CD4-positive, alpha-beta T cell treated with Interleukin-12 subunit alpha and Interleukin-12 subunit beta, for 1 hour (primary cell): ENCODE measurements around the gene SCYL3.
"Not testable (repeated sequence)": the region's sequence is repeated elsewhere in the genome, so short reads cannot be mapped to it uniquely, and the experiment has no call there.

Experiments used
- DNase-seq: peaks from one replicate; pipeline ENCODE4 v3.0.0-alpha.2; 2020

The SCYL3 gene

DNA sequence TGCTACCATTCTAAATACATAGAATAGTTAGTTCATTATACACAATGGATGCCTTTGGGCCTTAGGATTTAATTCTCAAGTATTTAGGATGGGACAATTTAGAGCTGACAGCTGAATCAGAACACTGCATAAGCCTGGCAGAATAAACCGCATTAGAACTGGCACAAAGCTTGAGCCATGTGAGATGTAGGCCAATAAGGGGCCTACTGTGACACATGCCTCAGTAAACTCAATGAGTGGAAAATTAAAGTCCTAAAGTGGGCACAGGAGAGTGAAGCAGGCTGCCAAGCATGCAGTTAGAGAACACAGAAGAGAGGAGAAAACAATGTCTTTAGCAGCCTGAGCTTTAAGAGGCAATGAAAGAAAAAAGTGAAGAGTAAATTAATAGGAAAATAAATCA lies 24.3 kb downstream of the SCYL3 start:
- no peak for DNase-seq

- DNase-seq: no peak
Observed at GRCh38 chr1:169868978-169869377, 24.7 kb downstream of the SCYL3 start.

DNA sequence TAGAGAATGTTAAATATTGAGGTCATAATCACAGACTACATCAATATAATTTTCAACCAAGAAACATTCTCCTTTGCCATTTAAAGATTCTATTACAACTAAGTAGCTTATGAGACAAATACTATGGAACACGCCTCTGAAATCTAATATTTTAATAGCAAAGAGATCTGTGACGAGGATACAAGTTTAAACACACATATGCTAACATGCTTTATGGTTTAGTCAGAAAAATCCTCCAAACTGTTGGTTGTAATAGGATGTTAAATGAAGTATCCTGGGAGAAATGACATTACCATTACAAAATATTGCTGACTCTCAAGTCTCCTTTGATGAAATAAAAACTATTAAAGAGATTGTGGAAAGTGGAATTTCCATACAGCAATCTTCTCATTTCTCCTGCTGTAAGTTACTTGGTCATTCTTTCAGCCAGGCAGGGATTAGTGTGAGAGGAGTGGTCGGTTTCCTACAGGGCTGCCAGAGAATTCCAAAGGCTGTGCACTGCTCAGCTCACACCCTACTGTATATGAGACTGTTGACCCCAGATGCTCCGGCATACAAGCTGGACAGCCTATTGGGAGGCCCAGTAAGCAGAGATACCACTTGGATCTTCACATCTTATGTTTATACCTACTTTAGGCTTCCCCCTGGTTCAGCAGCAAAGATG lies 26.6 kb downstream of the SCYL3 start:
- DNase-seq: no peak

DNA sequence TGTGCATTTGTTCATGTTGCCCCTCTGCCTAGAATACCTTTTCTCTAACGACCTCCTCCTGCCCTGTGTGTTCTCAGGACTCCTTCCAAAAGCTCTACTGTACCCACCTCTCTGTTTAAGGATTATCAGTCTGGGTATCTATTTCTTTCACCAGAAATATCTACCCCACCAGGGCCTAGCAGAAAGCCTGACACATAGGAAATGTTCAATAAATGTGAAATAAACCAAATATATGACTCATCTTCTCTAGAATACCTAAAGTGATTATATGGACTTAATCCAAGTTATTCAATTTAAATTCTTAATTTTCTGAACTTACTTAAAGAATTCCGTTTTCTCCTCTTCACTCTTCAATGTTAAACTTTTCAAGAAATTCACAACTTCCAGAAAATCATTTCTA lies 27.1 kb downstream of the SCYL3 start:
- no peak for DNase-seq

GRCh38 chr1:169864531-169864930 lies 29.2 kb downstream of the SCYL3 start:
- DNase-seq: not testable (repeated sequence)

DNA sequence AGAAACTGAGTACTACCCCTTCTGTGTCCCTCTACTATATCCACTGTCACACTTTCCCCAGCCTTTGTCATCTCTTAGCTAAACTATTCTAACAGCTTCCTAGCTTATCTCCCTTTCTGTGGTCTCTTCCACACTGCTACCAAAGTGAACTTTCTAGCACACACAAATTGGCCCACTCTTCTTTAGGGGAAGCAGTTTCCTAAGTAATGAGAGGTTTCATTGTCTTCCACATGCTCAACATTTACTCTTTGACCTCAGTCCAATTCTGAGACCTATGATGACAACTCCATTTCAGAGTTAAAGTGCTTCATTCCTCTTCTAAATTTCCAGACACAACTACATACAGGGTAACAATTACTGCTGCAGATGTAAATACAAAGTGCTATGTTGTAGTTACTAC lies 32.9 kb downstream of the SCYL3 start:
- DNase-seq: no peak

GRCh38 chr1:169860187-169860586 lies 33.5 kb downstream of the SCYL3 start:
- DNase-seq: no peak

- DNase-seq: no peak
Observed at GRCh38 chr1:169859001-169859400, 34.7 kb downstream of the SCYL3 start.

GRCh38 chr1:169858467-169858866 lies 35.2 kb downstream of the SCYL3 start:
- DNase-seq: no peak

DNA sequence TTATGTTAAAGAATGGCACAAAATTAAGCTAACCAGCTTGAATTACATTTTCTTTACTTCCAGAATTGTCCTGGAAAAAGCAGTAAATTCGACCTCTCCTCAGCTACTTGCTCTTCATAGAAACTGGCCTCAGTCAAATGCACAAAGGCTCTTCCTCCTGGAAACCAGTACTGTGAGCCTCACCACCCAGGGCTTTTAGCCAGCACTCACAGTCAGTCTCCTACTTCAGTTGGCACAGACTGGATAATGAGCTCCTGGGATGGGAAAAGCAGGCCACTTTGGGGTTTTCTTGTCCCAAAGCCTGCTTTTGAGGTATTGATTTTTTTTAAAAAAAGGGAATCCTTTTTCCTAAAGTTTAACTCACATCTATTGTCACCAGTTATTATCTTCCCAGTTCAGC lies 40.4 kb downstream of the SCYL3 start:
- no peak for DNase-seq

GRCh38 chr1:169849346-169850022 lies 44.2 kb downstream of the SCYL3 start:
- DNase-seq: no peak

DNA sequence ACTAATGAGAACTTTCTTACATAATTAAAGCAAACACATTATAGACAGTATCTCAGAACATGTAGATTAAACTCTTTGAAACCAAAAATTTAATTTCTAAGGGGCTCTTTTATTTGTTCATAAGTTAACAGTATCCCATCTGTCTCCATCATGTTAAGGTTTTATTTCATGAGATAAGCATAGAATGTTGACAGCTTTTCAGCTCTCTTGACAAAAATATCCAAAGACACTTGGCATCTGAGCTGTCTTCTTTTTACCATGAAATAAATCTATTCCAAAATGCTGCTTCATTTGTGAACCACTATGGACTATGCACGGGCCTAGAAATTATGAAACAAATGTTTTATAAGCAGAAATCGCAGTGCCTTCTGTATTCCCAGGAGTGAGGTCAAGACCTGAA lies 45.2 kb downstream of the SCYL3 start:
- no peak for DNase-seq

- DNase-seq: no peak
Observed at GRCh38 chr1:169844941-169845608, 48.6 kb downstream of the SCYL3 start.

DNA sequence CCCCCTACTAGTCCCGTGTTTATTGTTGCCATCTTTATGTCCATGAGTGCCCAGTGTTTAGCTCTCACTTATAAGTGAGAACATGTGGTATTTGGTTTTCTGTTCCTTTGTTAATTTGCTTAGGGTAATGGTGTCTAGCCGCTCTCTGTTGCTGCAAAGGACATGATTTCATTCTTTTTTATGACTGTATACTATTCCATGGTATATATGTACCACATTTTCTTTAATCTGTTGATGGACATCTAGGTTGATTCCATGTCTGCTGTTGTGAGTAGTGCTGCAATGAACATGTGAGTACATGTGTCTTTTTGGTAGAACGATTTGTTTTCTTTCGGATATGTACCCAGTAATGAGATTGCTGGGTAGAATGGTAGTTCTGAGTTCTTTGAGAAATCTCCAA lies 54.8 kb downstream of the SCYL3 start:
- DNase-seq: no peak

- DNase-seq: no peak
Observed at GRCh38 chr1:169836198-169836597, 57.5 kb downstream of the SCYL3 start.

- no peak for DNase-seq
Observed at GRCh38 chr1:169835647-169836046, 58.0 kb downstream of the SCYL3 start.

DNA sequence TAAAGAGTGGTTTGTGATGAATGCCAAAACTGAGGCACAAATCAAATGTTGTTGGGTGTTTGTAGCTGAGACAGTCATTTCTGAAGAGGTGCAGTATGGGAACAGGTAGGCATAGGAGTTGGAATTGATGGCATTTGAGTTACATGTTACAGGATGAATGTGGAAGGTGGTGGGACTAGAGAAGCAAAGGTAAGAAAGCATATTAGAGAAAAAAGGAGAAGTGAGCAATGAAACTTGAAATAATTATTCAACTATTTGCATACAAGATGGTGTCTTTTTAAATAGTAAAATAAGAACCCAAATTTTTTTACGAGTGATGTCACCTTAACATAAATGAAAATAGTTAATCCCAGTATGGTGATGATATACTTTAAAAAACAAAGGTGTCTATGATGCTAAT lies 58.8 kb downstream of the SCYL3 start:
- no peak for DNase-seq

- no peak for DNase-seq
Observed at GRCh38 chr1:169833179-169833901, 60.4 kb downstream of the SCYL3 start.

DNA sequence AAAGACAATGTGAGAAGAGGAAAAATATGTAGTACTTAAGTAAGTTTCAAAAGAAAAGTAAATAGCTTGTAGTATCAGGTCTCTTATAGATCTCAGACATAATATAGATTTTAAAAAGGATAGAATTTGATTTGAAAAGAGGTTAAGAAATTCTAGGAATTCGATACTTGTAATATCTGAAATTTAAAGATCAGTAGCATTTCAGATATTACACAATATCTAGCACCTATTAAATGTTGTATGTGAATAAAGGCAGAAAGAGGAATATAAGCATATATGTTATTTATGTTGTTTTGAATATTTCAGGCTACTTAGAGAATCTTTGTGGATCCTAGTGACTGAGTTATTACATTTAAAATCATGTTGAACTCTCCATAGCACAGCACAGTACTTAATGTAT lies 64.0 kb downstream of the SCYL3 start:
- no peak for DNase-seq

GRCh38 chr1:169824153-169824552 lies 69.5 kb downstream of the SCYL3 start:
- DNase-seq: no peak

GRCh38 chr1:169821500-169821899 lies 72.2 kb downstream of the SCYL3 start:
- DNase-seq: no peak

DNA sequence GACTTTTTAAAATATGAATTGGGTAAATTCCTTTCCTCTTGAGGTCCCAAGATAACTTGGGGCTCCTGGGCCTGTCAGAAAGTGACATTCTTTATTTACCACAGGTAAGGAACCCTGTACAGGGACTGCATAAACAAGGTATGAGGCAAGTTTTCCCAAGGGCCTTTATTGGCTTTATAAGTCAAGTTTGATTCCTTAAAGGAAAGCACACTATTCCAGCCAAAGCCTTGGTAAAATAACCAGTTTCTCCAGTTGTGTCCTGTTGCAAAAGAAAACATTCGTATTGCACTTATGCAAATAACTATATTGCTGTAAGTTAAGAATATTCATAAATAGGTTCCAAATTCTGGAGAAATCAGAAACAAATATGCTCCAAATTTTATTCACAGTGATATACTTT lies 77.1 kb downstream of the SCYL3 start:
- DNase-seq: no peak

- DNase-seq: no peak
Observed at GRCh38 chr1:169814265-169814664, 79.4 kb downstream of the SCYL3 start.

DNA sequence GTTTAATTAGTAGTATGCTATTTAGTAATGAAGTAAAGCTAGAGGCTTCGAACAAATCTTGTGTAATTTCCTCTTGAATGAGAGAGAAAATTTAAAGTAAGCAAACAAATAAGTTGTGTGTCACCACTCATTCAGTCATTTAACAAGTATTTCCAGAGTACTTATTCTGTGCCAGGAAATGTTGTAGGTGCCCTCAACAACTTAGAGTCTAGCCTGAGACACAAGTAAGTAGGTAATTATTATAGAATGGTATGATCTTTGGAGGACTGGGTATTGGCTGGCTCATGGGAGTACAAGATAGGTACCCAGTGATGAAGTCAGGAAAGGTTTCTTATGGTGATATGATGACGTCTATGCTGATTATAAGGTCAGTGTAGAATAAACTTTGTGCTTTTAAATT lies 81.6 kb downstream of the SCYL3 start:
- no peak for DNase-seq
